SJSA1 (cell line): Measurements from ENCODE around the gene SNAP47. TPM values are rescaled to one million over a fixed set of nuclear protein-coding genes. Genes with fewer than 3 reads are reported as not detected.

Source experiments
- DNase-seq, 2 experiments: peaks; one replicate each; pipeline ENCODE4 v3.0.0-alpha.2; 2015 to 2020; ENCODE audit warnings: low spot score in 2 of 2, low read depth in 1 of 2
- H3K27ac ChIP-seq: fragments of 250-450 bp; sonication (Bioruptor Pico); 2 replicates; pipeline ENCODE4 v1.5.1; 2020; ENCODE audit warnings: mild to moderate bottlenecking, moderate library complexity
- H3K27me3 ChIP-seq: fragments of 250-450 bp; sonication (Bioruptor Pico); replicated peaks from 2 replicates; pipeline ENCODE4 v1.5.1; 2020; ENCODE audit warnings: mild to moderate bottlenecking, moderate library complexity
- H3K36me3 ChIP-seq: fragments of 250-450 bp; sonication (Bioruptor Pico); 2 replicates; pipeline ENCODE4 v1.5.1; 2020; ENCODE audit warnings: mild to moderate bottlenecking
- H3K4me1 ChIP-seq: fragments of 250-450 bp; sonication (Bioruptor Pico); replicated peaks from 2 replicates; pipeline ENCODE4 v1.6.1; 2021; ENCODE audit warnings: mild to moderate bottlenecking
- H3K4me3 ChIP-seq: fragments of 250-450 bp; sonication (Bioruptor Pico); 2 replicates; pipeline ENCODE4 v1.5.1; 2020; ENCODE audit warnings: mild to moderate bottlenecking
- H3K9me3 ChIP-seq: fragments of 250-450 bp; sonication (Bioruptor Pico); replicated peaks from 2 replicates; pipeline ENCODE4 v1.5.1; 2020; ENCODE audit warnings: mild to moderate bottlenecking
- total RNA-seq: library from RNA; depleted of rRNA; stranded (reverse); fragments of >200 nt; shearing (Covaris generic); gene quantifications from 2 replicates; pipeline ENCODE4 v1.2.3, GENCODE V29; 2014

Gene SNAP47
- total RNA-seq, 1 experiment from 2014 or later = 51.2 TPM

GRCh38 chr1:227782226-227782625, 47.0 kb downstream of the SNAP47 start:
- Histone ChIP-seq H3K4me1 (peaks cover 19% of the 10 kb centered on the region), H3K36me3 (peaks cover 25% of the 10 kb centered on the region), H3K9me3 (no peaks in the 10 kb centered on the region), H3K27me3 (no peaks in the 10 kb centered on the region), H3K4me3 (no peak overlapping the region), H3K27ac (no peak overlapping the region)
- peak in 1 of 2 experiments; percentile 24 for DNase-seq

- peaks cover 16% of the 10 kb centered on the region for H3K36me3 ChIP-seq
- no peak overlapping the region for H3K27ac ChIP-seq
- peaks cover 24% of the 10 kb centered on the region for H3K4me1 ChIP-seq
- H3K4me3 ChIP-seq = no peak overlapping the region
- DNase-seq = no peak
- H3K27me3 ChIP-seq = no peaks in the 10 kb centered on the region
- H3K9me3 ChIP-seq = no peaks in the 10 kb centered on the region
Measured at GRCh38 chr1:227785094-227785804, 50.0 kb downstream of the SNAP47 start.

GRCh38 chr1:227785805-227786671, 50.8 kb downstream of the SNAP47 start:
- Histone ChIP-seq H3K9me3 (no peaks in the 10 kb centered on the region), H3K36me3 (peaks cover 9% of the 10 kb centered on the region; the same call in 1 of the 2 replicates), H3K27ac (no peak overlapping the region), H3K4me3 (no peak overlapping the region), H3K27me3 (no peaks in the 10 kb centered on the region), H3K4me1 (peaks cover 24% of the 10 kb centered on the region)
- DNase-seq = peak in 1 of 2 experiments; percentile 21

GRCh38 chr1:227786673-227787512, 51.7 kb downstream of the SNAP47 start:
- H3K9me3 ChIP-seq = no peaks in the 10 kb centered on the region
- no peak for DNase-seq
- peaks cover 5% of the 10 kb centered on the region; the same call in 1 of the 2 replicates for H3K36me3 ChIP-seq
- H3K4me3 ChIP-seq = peak overlapping the region; percentile 64; the same call in 1 of the 2 replicates
- H3K27ac ChIP-seq = no peak overlapping the region
- peaks cover 24% of the 10 kb centered on the region for H3K4me1 ChIP-seq
- H3K27me3 ChIP-seq = no peaks in the 10 kb centered on the region

- no peaks in the 10 kb centered on the region for H3K27me3 ChIP-seq
- no peak overlapping the region for H3K27ac ChIP-seq
- peak; percentile 69 to 96 for DNase-seq
- no peaks in the 10 kb centered on the region for H3K9me3 ChIP-seq
- H3K4me3 ChIP-seq = peak overlapping the region; percentile 64
- H3K4me1 ChIP-seq = peaks cover 24% of the 10 kb centered on the region
- no peaks in the 10 kb centered on the region for H3K36me3 ChIP-seq
Measured at GRCh38 chr1:227787513-227788270, 52.5 kb downstream of the SNAP47 start.

GRCh38 chr1:227788271-227789083, 53.2 kb downstream of the SNAP47 start:
- DNase-seq = peak; percentile 67 to 80
- H3K36me3 ChIP-seq = no peaks in the 10 kb centered on the region
- H3K4me1 ChIP-seq = peaks cover 28% of the 10 kb centered on the region
- H3K27ac ChIP-seq = no peak overlapping the region
- peak overlapping the region; percentile 64 for H3K4me3 ChIP-seq
- no peaks in the 10 kb centered on the region for H3K9me3 ChIP-seq
- no peaks in the 10 kb centered on the region for H3K27me3 ChIP-seq

- Histone ChIP-seq H3K4me3 (peak overlapping the region; percentile 64), H3K4me1 (peaks cover 37% of the 10 kb centered on the region), H3K36me3 (no peaks in the 10 kb centered on the region), H3K27ac (no peak overlapping the region), H3K9me3 (no peaks in the 10 kb centered on the region), H3K27me3 (no peaks in the 10 kb centered on the region)
- DNase-seq = no peak
Measured at GRCh38 chr1:227789084-227790033, 54.1 kb downstream of the SNAP47 start.

GRCh38 chr1:227790034-227790400, 54.8 kb downstream of the SNAP47 start:
- Histone ChIP-seq H3K27ac (no peak overlapping the region), H3K36me3 (no peaks in the 10 kb centered on the region), H3K27me3 (no peaks in the 10 kb centered on the region), H3K4me1 (peaks cover 43% of the 10 kb centered on the region), H3K9me3 (no peaks in the 10 kb centered on the region), H3K4me3 (no peak overlapping the region)
- DNase-seq = no peak

- DNase-seq = no peak
- Histone ChIP-seq H3K27me3 (no peaks in the 10 kb centered on the region), H3K4me3 (no peak overlapping the region), H3K36me3 (no peaks in the 10 kb centered on the region), H3K4me1 (peaks cover 43% of the 10 kb centered on the region), H3K9me3 (no peaks in the 10 kb centered on the region), H3K27ac (no peak overlapping the region)
Measured at GRCh38 chr1:227790868-227791267, 55.6 kb downstream of the SNAP47 start.

GRCh38 chr1:227791425-227792143, 56.3 kb downstream of the SNAP47 start:
- Histone ChIP-seq H3K4me1 (peaks cover 43% of the 10 kb centered on the region), H3K36me3 (no peaks in the 10 kb centered on the region), H3K27ac (no peak overlapping the region), H3K4me3 (no peak overlapping the region), H3K9me3 (no peaks in the 10 kb centered on the region), H3K27me3 (no peaks in the 10 kb centered on the region)
- DNase-seq = no peak
